Hepatocyte (in vitro differentiated cells): ENCODE data around the gene TANGO6.

Source experiments
- CTCF ChIP-seq: fragments of 200-600 bp; sonication (generic); IDR thresholded peaks from 2 replicates; pipeline ENCODE4 v1.5.1; 2016; ENCODE audit warnings: antibody characterized with exemption, mild to moderate bottlenecking; ENCODE audit not compliant: poor library complexity
- EZH2 ChIP-seq: fragments of 200-600 bp; sonication (generic); IDR thresholded peaks from 2 replicates; pipeline ENCODE4 v1.6.1; 2016; ENCODE audit warnings: antibody characterized with exemption, mild to moderate bottlenecking, borderline replicate concordance
- EZH2phosphoT487 ChIP-seq: fragments of 200-600 bp; sonication (generic); IDR thresholded peaks from one replicate; pipeline ENCODE4 v1.6.1; 2018; ENCODE audit warnings: antibody characterized with exemption, mild to moderate bottlenecking, low read depth, moderate library complexity; ENCODE audit not compliant: unreplicated experiment, severe bottlenecking

- TF ChIP-seq CTCF (no peak), EZH2phosphoT487 (no peak), EZH2 (no peak)
These were observed 227.7 kb downstream of the TANGO6 start for GRCh38 chr16:69071036-69071435.
